GM19397 (cell line): ENCODE data around the gene PLA2G2C.

Experiments used
- ATAC-seq: cut with Tn5 transposase; IDR thresholded peaks from one replicate; pipeline ENCODE4 v1.9.1; 2021; ENCODE audit warnings: mild to moderate bottlenecking, moderate library complexity; ENCODE audit not compliant: unreplicated experiment

PLA2G2C gene

DNA sequence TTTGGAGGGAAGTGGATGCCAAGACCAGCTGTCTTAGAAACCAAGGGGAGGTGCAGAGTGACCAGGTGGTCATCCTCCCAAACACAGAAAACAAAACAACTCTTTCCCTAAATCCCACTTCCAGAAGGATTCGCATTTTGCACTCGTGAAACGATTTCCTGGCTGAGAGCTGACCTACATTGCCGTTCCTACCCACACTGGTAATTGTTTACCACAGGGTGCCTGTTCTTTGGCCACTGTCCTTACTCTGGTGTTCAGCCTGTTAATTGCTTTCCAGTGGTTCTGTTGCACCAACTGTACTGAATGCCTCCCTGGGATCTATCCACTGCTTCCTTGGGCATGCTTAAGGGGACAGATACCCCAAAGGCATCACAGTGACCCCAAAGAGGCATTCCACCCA lies 23.2 kb upstream of the PLA2G2C start:
- no peak for ATAC-seq

DNA sequence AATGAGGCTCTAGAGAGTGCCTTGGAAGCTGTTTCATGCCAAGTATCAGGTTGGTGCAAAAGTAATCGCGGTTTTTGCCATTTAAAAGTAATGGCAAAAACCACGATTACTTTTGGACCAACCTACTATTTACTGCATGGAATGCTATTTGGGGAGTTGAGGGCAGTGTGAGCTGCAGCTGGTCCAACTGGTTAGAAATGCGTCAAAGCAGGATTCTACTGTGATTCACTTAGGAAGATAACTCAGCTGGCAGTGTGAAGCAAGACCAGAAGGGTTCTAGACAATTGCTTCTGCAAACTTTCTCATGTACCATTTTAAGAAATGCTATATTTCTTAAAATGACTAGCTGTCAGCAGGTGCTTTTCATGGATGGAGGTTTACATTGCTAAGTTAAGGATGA lies 21.2 kb upstream of the PLA2G2C start:
- no peak for ATAC-seq

DNA sequence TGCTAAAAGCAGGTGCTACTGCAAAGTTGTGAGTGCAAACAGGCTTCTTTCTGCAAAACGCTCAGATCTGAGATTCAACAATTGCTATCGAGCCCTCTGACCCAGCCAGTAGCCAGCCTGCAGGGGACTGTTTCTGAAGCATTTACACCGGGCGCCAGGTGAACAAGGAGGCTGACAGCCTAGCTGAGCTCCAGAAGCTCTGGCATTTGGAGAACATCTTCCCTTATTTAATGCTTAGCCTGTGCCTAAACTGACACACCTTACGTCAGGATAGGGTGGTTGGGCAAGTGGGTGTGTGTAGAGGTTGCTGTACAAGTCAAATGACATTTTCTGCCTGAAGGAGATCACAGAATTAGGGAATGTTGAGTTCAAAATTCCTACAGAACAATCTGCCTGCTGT lies 15.8 kb upstream of the PLA2G2C start:
- ATAC-seq, result no peak

DNA sequence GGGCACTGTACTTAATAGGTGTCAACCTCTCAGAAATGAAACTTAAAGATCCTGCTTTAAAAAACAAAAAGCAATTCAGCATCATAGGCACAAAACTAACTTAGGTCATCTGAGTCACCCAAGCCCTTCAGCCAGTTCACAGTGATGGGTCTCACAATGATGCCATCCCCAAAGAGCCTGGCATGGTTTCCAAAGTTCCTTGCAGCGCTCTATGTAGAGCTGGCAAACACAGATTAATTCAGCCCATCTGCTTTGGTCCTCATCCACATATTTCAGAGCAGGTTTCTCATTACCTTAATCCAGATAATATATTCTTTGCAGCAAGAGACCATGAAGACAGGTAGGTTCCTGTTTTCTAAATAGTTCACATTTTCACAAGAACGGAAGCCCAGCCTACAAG lies 14.6 kb upstream of the PLA2G2C start:
- no peak for ATAC-seq

DNA sequence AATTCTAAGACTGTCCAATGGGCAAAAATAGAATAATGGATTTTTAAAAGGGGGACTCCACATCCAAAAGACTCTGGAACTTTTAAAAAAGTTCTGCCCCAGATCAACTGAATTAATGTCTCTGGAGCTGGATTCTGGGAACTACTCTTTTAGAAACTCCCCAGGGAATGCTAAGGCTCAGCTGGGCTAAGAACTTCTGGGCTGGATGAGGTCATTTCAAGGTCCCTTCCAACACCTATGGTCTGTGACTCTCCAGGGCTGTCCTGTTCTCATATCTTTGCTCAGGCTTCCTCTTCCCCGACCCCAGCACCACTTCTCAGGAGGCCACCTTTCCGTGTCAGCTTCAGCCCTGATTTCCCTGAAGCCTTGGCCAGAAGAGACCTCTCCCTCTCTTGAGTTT lies 13.5 kb upstream of the PLA2G2C start:
- no peak for ATAC-seq

DNA sequence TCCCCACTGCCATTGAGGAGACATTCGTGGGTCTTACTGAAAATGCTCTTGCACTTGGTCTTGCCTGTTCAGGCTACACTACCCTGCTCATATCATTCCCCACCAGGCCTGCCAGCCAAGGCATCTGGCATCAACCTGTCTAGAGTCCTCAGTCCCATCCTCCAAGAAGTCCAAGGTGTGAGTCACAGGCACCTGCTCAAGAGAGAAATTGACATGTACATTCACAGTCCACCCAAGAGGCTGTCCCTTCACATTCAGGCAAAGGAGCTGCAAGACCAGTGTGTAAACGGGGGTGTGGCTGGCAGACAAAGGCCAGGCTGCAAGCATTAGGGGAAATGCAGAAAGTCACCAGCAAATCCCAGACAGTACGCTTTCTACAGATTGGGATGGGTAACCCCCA lies 13.1 kb upstream of the PLA2G2C start:
- no peak for ATAC-seq

DNA sequence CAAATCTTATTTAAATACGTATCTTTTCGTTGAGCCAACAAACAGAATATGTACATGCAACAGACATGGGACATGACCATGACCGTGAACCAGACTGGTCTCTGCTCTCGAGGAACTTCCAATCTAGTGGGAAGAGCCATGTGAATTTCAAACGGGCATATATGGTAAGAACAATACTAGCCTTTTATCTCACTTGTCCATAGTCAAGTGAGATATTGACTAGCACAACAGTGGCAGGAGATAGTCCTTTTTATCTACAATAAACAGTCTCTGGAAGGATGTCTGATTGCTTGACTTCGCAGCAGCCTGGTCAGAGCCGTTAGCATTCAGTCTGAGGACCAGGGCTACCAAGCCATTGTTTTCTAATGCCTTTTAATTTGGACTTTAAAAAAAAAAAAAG lies 12.6 kb upstream of the PLA2G2C start:
- no peak for ATAC-seq

DNA sequence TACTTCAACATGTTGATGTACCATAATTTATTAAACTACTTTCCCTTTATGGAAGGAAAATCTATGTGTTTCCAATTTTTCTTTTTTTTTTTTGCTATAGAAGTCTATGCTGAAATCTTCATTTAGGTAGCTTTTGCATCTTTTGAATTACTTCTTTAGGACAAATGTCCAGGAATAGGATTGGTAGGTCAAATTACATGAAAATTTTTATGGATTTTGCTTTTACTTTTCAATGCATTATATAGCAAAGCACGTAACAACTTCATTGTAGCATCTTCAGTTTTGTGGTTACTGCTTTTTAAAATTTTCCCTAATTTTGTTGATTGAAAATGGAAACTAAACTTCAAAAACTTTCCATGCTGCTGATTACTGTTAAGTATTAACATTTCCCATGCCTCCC lies 12.0 kb upstream of the PLA2G2C start:
- no peak for ATAC-seq

DNA sequence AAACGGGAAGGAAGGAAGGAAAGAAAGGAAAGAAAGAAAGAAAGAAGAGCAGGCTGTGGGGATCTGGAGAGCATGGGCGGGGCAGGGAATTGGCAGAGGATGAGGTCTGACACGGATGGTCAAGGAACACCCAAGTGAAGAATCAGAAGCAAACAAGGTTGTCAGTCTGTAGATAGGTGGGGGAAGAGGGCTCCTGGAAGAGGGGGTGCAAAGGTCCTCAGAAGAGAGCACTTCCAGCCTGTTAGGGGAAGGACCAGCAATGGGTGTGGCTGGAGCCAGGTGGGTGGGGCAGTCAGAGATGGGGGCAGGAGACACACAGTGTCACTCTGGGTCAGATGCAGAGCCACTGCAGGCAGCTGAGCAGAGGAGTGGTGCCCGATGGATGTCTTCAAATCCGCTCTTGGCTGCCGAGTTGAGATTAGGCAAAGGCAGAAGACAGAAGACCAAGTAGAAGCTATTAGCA lies 11.0 kb upstream of the PLA2G2C start:
- ATAC-seq, result no peak

DNA sequence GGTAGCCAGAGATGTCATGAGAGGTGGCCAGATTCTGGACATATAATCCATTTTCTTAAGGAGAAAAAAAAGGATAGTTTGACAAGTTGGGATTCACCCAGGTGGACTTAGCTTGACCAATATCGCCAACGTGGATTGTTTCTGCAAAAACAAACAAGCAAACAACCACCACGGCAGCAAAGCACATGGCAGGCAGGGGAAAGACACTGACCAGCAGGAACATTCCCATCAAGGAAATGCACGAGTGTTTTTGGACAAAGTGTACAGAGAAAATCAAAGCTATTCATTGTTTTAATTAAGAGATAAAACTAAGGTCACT lies 9.1 kb upstream of the PLA2G2C start:
- ATAC-seq, result no peak

DNA sequence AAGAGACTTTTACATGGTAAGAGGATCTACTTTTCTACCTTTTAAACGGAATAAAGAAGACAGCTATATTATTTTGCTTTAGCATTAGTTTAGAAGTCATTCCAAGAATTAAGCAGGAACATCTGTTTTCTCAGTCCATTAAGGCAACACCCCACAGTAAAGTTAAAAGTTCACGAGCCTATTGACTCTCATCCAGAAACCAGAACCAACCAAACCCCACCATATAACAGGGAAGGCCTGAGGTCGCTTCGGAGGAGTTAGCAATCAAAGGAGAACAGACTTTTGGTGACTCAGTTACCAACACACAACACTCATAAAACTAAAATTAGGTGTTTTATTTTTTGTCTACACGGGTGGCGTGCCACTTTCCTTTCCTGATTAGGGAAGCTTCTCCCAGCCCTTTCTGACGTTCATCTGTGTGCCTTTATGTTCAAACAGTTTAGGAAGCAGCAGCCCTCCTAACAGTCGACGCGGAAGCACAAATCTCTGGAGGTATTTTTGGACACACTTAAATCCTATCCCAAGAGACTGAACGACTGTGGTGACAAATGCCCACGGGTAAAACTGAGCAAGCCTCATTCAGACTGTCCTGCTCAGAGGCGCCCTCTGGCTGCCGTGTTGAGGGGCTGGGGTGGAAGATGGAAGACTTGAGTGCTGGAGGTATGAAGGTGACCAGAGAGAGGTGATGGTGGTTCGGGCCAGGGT lies 8.6 kb upstream of the PLA2G2C start:
- ATAC-seq, result no peak

DNA sequence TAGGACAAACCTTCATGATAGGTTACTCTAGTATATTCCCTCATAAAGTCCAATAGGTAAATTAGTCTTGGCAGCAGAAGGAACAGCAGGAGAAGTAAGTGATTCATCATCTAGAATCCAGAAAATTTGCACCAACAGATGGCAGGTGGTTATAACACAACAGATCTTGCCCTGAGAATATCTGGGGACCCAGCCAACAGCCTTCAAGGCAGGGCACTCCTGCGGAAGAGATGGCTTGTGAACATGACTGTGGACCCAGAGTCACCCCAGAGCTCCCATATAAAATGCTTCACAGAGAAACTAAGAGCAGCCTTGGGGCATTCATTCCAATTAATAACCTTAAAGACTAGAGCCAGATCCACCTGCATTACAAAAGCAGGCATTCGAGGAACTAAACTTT lies 7.9 kb upstream of the PLA2G2C start:
- ATAC-seq, result no peak

DNA sequence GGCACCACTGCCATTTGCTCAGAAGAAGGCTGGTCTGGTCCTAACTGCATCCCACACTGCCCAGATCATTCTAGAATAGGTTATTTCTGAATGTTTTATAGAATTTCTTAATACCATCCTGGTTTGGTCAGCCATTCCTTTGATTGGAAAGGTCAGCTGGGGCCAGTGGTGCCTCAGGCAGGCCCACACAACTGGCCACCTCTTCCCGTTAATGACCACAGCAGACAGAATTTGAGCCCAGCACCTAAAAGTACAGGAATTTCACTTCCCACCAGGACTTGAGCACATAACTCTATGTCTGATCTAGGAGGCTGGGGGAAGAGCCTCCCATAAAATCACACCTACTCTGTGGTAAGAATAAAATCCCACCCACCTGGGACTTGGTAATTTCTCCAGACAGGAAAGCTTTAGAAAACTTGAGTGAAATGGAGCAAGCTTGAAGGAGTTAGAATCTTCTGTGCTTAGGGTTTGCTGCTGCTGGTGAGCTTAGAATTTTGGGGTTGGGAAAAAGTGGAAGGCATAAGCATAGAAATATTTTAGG lies 6.6 kb upstream of the PLA2G2C start:
- ATAC-seq, result no peak

DNA sequence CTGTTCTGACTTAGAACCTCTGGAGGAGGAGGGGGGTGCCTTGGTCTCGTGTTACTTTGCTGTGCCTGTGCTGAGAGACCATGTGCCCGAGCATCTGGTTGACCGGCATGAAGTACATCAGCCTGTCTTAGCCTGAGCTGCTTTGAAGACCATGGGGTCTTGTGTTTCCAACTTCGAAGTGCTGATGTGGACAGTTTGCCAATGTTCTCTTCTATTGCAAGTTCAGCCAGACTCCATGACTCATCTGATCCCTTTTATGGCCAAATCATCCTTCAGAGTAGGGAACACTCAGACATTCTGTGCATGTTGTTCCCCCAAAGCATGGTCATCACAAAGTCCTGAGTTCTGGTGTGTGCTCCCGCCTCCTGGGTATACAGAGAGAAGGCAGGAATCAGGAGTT lies 6.0 kb upstream of the PLA2G2C start:
- no peak for ATAC-seq

DNA sequence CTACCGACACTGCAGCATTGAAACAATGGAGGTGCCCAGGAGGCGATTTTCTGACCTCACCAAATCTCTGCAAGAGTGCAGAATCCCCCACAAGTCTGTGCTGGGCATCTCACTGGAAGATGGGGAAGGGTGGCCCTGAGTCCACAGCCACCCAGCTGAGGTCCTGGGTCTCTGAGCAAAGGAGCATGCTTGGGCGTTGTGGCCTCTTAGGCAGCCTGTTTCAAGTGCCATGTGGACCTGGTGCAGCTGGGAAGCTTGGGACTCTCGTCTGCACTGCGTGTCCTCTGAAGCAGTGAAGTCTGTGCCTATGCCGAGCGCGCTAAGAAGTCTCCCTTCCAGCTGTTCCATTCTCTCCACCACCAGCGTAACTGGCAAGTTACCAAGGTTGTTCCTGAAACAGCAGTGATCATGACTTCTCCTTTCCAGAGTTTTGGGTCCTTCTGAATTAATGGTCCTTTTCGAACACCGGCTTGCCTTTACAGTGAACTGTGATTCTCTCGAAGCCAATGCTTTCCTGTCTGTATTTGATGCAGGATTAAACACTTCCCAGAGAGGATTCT lies 5.0 kb upstream of the PLA2G2C start:
- no peak for ATAC-seq

DNA sequence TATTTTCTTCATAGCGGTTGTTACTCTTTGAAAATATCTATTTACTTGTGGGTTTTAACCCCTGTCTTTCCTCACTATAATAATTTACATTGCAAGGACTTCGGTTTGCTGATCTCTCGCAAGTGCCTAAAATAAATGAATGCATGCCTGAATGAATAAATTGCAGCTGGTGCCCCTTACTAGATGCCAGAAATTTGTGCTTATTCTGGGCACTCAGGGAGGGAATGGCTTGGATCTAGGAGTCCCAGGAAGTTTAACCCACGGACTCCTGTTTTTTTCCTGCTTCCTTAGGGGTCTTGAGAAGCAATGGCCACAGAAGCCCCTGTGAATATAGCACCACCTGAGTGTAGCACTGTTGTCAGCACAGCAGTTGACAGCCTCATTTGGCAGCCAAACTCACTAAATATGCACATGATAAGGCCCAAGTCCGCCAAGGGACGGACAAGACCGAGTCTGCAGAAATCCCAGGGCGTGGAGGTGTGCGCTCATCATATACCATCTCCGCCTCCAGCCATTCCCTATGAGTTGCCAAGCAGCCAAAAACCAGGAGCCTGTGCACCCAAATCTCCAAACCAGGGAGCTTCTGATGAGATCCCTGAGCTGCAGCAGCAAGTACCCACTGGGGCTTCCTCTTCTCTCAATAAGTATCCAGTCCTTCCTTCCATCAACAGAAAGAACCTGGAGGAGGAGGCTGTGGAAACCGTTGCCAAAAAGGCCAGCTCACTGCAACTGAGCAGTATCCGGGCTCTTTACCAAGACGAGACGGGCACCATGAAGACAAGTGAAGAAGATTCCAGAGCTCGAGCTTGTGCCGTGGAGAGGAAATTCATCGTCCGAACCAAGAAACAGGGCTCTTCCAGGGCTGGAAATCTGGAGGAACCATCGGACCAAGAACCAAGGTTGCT lies 4.2 kb upstream of the PLA2G2C start:
- no peak for ATAC-seq

DNA sequence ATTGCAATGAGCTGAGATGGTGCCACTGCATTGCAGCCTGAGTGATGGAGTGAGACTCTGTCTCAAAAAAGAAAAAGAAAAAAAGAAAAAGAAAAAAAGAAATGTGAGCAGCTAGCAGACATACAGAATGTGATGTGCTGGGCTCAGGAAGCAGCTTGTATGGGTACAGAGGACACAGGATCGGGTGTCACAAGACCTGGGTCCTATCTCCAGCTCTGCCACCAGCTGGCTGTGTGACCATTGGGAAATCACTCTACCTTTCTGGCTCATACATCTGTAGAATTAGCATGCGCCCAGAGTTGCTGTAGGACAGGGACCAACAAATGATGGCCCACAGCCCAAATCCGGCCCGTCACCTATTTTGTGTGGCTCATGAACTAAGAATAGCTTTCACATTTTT lies 3.3 kb upstream of the PLA2G2C start:
- no peak for ATAC-seq

DNA sequence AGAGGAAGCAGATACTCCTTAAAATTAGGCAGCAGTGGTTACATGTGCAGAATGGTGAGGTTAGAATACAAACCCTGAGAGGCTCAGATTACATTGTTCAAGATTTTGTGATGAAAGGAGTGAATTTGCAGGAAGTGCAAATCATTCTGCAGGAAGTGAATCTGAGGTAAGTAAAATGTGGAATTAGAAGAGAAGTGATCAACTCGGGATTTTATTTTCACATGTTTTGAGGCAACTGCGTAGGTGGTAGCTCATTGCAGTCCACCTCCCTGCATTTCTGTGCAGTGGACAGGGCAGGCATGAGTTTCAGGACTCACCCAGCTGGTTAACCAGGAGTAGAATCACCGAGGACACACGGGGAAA lies 2.1 kb upstream of the PLA2G2C start:
- no peak for ATAC-seq

DNA sequence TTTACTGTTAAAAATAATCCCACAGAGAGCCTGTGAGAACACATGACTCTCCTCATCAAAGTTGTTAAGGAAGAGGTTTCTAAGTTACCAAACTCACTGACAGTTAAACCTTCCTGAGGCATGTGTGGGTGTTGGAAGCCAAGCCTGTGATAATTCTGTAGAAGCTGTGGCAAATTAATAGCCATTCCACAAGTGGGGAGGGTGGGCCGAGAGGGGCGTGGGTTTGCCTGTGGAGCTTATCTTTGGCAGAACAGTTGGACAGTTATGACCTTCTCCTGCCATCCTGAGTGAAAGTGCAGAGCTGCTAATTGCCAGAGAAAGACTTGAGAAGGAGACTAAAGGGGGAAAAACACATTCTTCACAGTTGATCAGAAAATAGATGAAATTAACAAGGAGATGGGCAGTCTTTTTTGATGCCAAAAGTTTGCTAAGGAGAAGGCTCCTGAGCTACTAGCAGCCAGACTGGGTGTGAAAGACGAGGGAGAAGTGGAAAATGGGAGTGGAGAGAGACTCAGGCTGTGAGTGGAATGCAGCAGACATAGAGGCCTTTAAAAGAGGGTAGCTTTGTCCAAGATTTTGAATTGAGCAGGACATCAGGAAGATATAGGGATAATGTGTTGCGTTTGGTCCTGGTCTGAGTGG lies 1.6 kb upstream of the PLA2G2C start:
- no peak for ATAC-seq

DNA sequence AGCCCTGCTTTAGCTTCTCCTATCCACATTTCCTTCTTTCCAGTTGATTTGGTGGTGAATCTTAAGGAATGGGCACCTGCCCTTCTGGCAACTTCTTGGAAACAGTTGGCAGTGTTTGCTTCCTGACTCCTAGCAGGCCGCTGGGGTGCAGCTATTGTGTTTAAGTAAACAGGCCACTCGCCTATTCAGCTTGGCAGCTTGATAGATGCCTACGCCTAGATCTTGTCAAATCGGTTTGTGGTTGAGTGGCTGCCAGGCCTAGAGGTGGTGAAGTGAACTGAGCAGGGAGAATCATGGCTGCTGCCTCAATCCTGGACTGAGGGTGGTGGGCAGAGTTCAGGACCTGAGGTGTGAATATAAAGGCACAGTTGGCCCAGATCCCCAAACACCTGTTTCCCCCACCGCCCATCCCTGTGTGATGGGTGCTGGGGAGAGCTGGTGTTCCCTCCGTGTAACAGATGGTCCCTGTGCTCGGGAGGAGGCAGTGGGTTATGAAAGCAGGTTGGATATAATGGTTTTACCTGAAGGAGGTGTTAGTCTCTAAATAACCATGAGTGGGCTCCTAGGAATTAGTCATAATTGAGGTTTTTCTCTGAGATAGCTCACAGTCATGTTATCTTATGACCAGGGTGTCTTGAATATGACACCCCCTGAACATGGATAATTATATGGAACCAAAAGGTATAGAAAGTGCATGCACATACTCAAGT lies 940 bp upstream of the PLA2G2C start:
- no peak for ATAC-seq
